Liver (tissue), 9 donors: ENCODE results near the gene ENTPD3. TPM values are rescaled to one million over a fixed set of nuclear protein-coding genes. Genes with fewer than 3 reads are reported as not detected.

Experiments
- DNase-seq: peaks from one replicate; pipeline ENCODE4 v3.0.0-alpha.2; 2017; ENCODE audit warnings: low spot score
- H3K27ac ChIP-seq, 2 donors: one replicate each; pipeline ENCODE4 v1.7.0; 2013; ENCODE audit warnings: inconsistent platforms in 2 of 2, low read length in 2 of 2, control low read depth in 1 of 2, low read depth in 1 of 2, mild to moderate bottlenecking in 1 of 2
- H3K27me3 ChIP-seq, 4 donors: one replicate each; pipeline versions ENCODE4 v1.6.1 to v1.7.0; 2013; ENCODE audit warnings: low read length in 3 of 4, inconsistent platforms in 1 of 4, mild to moderate bottlenecking in 1 of 4, moderate library complexity in 1 of 4; ENCODE audit not compliant: control insufficient read depth in 4 of 4, insufficient read depth in 4 of 4
- H3K36me3 ChIP-seq, 4 donors: one replicate each; pipeline versions ENCODE4 v1.6.1 to v1.7.0; 2013; ENCODE audit warnings: low read length in 3 of 4, mild to moderate bottlenecking in 3 of 4, low read depth in 1 of 4, moderate library complexity in 1 of 4; ENCODE audit not compliant: control insufficient read depth in 4 of 4, insufficient read depth in 3 of 4
- H3K4me1 ChIP-seq, 4 donors: one replicate each; pipeline versions ENCODE4 v1.6.1 to v1.7.0; 2013; ENCODE audit warnings: low read length in 3 of 4, mild to moderate bottlenecking in 3 of 4, moderate library complexity in 1 of 4; ENCODE audit not compliant: control insufficient read depth in 4 of 4, insufficient read depth in 4 of 4
- H3K4me3 ChIP-seq, 3 donors: one replicate each; pipeline versions ENCODE4 v1.6.1 to v1.7.0; 2013; ENCODE audit warnings: low read length in 3 of 3, control low read depth in 1 of 3, low read depth in 1 of 3, mild to moderate bottlenecking in 1 of 3
- H3K9ac ChIP-seq, 2 donors: one replicate each; pipeline ENCODE4 v1.7.0; 2013; ENCODE audit warnings: low read length in 2 of 2, mild to moderate bottlenecking in 2 of 2, moderate library complexity in 2 of 2, control low read depth in 1 of 2, low read depth in 1 of 2
- H3K9me3 ChIP-seq, 4 donors: one replicate each; pipeline versions ENCODE4 v1.6.1 to v1.7.0; 2013; ENCODE audit warnings: low read length in 3 of 4; ENCODE audit not compliant: control insufficient read depth in 4 of 4
- ATF3 ChIP-seq: IDR thresholded peaks from 2 replicates; pipeline ENCODE4 v1.6.1; 2016; ENCODE audit warnings: antibody characterized with exemption
- CTCF ChIP-seq: fragments of 150-350 bp; IDR thresholded peaks from 2 replicates; pipeline ENCODE4 v1.5.1; 2017; ENCODE audit warnings: improper control_type of control experiment, low read depth, low read length; ENCODE audit not compliant: missing input control
- FOXA1 ChIP-seq: IDR thresholded peaks from 2 replicates; pipeline ENCODE4 v1.6.1; 2016; ENCODE audit warnings: antibody characterized with exemption
- FOXA2 ChIP-seq: IDR thresholded peaks from 2 replicates; pipeline ENCODE4 v1.6.1; 2016; ENCODE audit warnings: antibody characterized with exemption
- GABPA ChIP-seq, 2 donors: IDR thresholded peaks in 1 of 2; conservative IDR thresholded peaks in 1 of 2; 2 replicates each; pipeline ENCODE4 v1.6.1; 2016; ENCODE audit warnings: antibody characterized with exemption in 2 of 2, mild to moderate bottlenecking in 1 of 2, moderate library complexity in 1 of 2
- HNF4A ChIP-seq, 2 donors: conservative IDR thresholded peaks; 2 replicates each; pipeline ENCODE4 v1.6.1; 2016; ENCODE audit warnings: antibody characterized with exemption in 2 of 2, mild to moderate bottlenecking in 2 of 2
- HNF4G ChIP-seq: IDR thresholded peaks from 2 replicates; pipeline ENCODE4 v1.6.1; 2016; ENCODE audit warnings: antibody characterized with exemption
- MAX ChIP-seq: IDR thresholded peaks from 2 replicates; pipeline ENCODE4 v1.6.1; 2016; ENCODE audit warnings: antibody characterized with exemption
- NR2F2 ChIP-seq: IDR thresholded peaks from 2 replicates; pipeline ENCODE4 v1.6.1; 2016; ENCODE audit warnings: antibody characterized with exemption
- RXRA ChIP-seq, 2 donors: IDR thresholded peaks; 2 replicates each; pipeline ENCODE4 v1.6.1; 2017 to 2018; ENCODE audit warnings: antibody characterized with exemption in 2 of 2, mild to moderate bottlenecking in 1 of 2
- SP1 ChIP-seq: IDR thresholded peaks from 2 replicates; pipeline ENCODE4 v1.6.1; 2018; ENCODE audit warnings: antibody characterized with exemption, mild to moderate bottlenecking
- TAF1 ChIP-seq: conservative IDR thresholded peaks from 2 replicates; pipeline ENCODE4 v1.6.1; 2016; ENCODE audit warnings: antibody characterized with exemption, mild to moderate bottlenecking
- YY1 ChIP-seq: IDR thresholded peaks from 2 replicates; pipeline ENCODE4 v1.6.1; 2016; ENCODE audit warnings: antibody characterized with exemption, mild to moderate bottlenecking
- WGBS: extraction: QIAGEN DNeasy Blood & Tissue Kit; methylation state at CpG from one replicate; pipeline ENCODE4 v1.1.7; 2013; 5-methylcytosine and 5-hydroxymethylcytosine counted together
- polyA plus RNA-seq, 2 donors: library from polyadenylated mRNA; stranded (reverse) in 1 of 2; unstranded in 1 of 2; fragments of 200-250 nt in 1 of 2; fragments of >200 nt in 1 of 2; fragmentation: Nextera tagmentation in 1 of 2; extraction: Ambion mirVana in 1 of 2; gene quantifications; one replicate each; pipeline versions ENCODE4 v1.2.1 to v1.2.3, GENCODE V29; 2013 to 2015
- total RNA-seq, 2 donors: library from RNA; depleted of rRNA; stranded (reverse); fragments of >200 nt; gene quantifications; one replicate each; pipeline ENCODE4 v1.2.3, GENCODE V29; 2014
- TF ChIP-seq, protein P1 (sequence below): IDR thresholded peaks from 2 replicates; pipeline ENCODE4 v1.6.1; 2016; ENCODE audit warnings: antibody characterized with exemption
- donor health status: healthy.
- donor health status: healthy.
- donor health status: healthy.
- donor health status: healthy.
- donor health status: healthy.

ENTPD3 gene
- total and polyA plus RNA-seq, 4 donors, result 0.08 TPM; not detected in 3

- DNase-seq, result no peak
- Histone ChIP-seq H3K36me3 (peaks cover 7 to 49% (median 33%) of the 10 kb centered on the region in 4 donors), H3K4me1 (peaks cover 0 to 3% (median 1%) of the 10 kb centered on the region in 4 donors), H3K4me3 (no peak overlapping the region), H3K9me3 (no peaks in the 10 kb centered on the region), H3K27ac (no peak overlapping the region), H3K27me3 (no peaks in the 10 kb centered on the region), H3K9ac (no peak overlapping the region)
- 94% methylated on average over 2 of the region's 2 CpGs for WGBS
- TF ChIP-seq MAX, result no peak
- TF ChIP-seq FOXA2, result no peak
- no peak for TF ChIP-seq FOXA1
- no peak for TF ChIP-seq HNF4G
- TF ChIP-seq TAF1, result no peak
- TF ChIP-seq SP1, result no peak
- TF ChIP-seq, protein P1, sequence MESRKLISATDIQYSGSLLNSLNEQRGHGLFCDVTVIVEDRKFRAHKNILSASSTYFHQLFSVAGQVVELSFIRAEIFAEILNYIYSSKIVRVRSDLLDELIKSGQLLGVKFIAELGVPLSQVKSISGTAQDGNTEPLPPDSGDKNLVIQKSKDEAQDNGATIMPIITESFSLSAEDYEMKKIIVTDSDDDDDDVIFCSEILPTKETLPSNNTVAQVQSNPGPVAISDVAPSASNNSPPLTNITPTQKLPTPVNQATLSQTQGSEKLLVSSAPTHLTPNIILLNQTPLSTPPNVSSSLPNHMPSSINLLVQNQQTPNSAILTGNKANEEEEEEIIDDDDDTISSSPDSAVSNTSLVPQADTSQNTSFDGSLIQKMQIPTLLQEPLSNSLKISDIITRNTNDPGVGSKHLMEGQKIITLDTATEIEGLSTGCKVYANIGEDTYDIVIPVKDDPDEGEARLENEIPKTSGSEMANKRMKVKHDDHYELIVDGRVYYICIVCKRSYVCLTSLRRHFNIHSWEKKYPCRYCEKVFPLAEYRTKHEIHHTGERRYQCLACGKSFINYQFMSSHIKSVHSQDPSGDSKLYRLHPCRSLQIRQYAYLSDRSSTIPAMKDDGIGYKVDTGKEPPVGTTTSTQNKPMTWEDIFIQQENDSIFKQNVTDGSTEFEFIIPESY, result no peak
- no peak for TF ChIP-seq ATF3
Observed at GRCh38 chr3:40465456-40465855, 78.5 kb downstream of the ENTPD3 start.

- Histone ChIP-seq H3K27me3 (no peaks in the 10 kb centered on the region), H3K4me3 (no peak overlapping the region), H3K4me1 (peaks cover 0 to 3% (median 1%) of the 10 kb centered on the region in 4 donors), H3K36me3 (peaks cover 3 to 26% (median 16%) of the 10 kb centered on the region in 4 donors), H3K9me3 (no peaks in the 10 kb centered on the region), H3K27ac (peak overlapping the region; percentile 35 to 43), H3K9ac (no peak overlapping the region)
- no peak for TF ChIP-seq CTCF
- TF ChIP-seq GABPA (IDR thresholded peaks at IDR 0.05 in 1 of 2, conservative IDR thresholded peaks at IDR 0.05 in 1 of 2), result peak in 1 of 2 donors; percentile 18
- TF ChIP-seq ATF3, result no peak
- TF ChIP-seq SP1, result peak; percentile 45
- TF ChIP-seq NR2F2, result no peak
- TF ChIP-seq, protein P1, result peak; percentile 52
- TF ChIP-seq RXRA (IDR thresholded peaks at IDR 0.05), result peak; percentile 28 to 56
- peak in 1 of 2 donors; percentile 36 for TF ChIP-seq HNF4A (conservative IDR thresholded peaks at IDR 0.05)
- TF ChIP-seq MAX, result peak; percentile 54
- peak; percentile 96 for TF ChIP-seq FOXA1
- no peak for TF ChIP-seq HNF4G
- peak; percentile 97 for TF ChIP-seq FOXA2
- peak; percentile 46 for TF ChIP-seq YY1
- DNase-seq, result no peak
- WGBS, result 40% methylated on average over 4 of the region's 4 CpGs
Observed at GRCh38 chr3:40468018-40468417, 81.0 kb downstream of the ENTPD3 start.
